CD4-positive, alpha-beta T cell treated with Interleukin-17A for 4 hours (primary cell): ENCODE results near the gene HBM.
A peak's percentile ranks its signal among the peaks of the same experiment; 100 is the strongest.
"Not testable (repeated sequence)": the region's sequence is repeated elsewhere in the genome, so short reads cannot be mapped to it uniquely, and the experiment has no call there.

Experiments used
- DNase-seq: peaks from one replicate; pipeline ENCODE4 v3.0.0-alpha.2; 2020; ENCODE audit warnings: mixed read lengths

HBM gene

GRCh38 chr16:170788-171187 lies 5.0 kb downstream of the HBM start:
- DNase-seq: no peak

- DNase-seq: not testable (repeated sequence)
These were observed 6.7 kb downstream of the HBM start, which contains the start of gene HBA2 for GRCh38 chr16:172374-172941. Gene HBA2 (plus strand): TSS chr16:172876. CDS start chr16:172913, 37 bp downstream.

GRCh38 chr16:173211-173854 lies 7.6 kb downstream of the HBM start:
- not testable (repeated sequence) for DNase-seq

GRCh38 chr16:173928-174769 lies 8.4 kb downstream of the HBM start:
- not testable (repeated sequence) for DNase-seq

DNA sequence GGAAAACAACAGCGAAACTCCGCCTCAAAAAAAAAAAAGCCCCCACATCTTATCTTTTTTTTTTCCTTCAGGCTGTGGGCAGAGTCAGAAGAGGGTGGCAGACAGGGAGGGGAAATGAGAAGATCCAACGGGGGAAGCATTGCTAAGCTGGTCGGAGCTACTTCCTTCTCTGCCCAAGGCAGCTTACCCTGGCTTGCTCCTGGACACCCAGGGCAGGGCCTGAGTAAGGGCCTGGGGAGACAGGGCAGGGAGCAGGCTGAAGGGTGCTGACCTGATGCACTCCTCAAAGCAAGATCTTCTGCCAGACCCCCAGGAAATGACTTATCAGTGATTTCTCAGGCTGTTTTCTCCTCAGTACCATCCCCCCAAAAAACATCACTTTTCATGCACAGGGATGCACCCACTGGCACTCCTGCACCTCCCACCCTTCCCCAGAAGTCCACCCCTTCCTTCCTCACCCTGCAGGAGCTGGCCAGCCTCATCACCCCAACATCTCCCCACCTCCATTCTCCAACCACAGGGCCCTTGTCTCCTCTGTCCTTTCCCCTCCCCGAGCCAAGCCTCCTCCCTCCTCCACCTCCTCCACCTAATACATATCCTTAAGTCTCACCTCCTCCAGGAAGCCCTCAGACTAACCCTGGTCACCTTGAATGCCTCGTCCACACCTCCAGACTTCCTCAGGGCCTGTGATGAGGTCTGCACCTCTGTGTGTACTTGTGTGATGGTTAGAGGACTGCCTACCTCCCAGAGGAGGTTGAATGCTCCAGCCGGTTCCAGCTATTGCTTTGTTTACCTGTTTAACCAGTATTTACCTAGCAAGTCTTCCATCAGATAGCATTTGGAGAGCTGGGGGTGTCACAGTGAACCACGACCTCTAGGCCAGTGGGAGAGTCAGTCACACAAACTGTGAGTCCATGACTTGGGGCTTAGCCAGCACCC lies 9.5 kb downstream of the HBM start:
- no peak for DNase-seq

DNA sequence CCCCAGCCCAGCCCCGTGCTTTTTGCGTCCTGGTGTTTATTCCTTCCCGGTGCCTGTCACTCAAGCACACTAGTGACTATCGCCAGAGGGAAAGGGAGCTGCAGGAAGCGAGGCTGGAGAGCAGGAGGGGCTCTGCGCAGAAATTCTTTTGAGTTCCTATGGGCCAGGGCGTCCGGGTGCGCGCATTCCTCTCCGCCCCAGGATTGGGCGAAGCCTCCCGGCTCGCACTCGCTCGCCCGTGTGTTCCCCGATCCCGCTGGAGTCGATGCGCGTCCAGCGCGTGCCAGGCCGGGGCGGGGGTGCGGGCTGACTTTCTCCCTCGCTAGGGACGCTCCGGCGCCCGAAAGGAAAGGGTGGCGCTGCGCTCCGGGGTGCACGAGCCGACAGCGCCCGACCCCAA lies 10.2 kb downstream of the HBM start:
- not testable (repeated sequence) for DNase-seq

DNA sequence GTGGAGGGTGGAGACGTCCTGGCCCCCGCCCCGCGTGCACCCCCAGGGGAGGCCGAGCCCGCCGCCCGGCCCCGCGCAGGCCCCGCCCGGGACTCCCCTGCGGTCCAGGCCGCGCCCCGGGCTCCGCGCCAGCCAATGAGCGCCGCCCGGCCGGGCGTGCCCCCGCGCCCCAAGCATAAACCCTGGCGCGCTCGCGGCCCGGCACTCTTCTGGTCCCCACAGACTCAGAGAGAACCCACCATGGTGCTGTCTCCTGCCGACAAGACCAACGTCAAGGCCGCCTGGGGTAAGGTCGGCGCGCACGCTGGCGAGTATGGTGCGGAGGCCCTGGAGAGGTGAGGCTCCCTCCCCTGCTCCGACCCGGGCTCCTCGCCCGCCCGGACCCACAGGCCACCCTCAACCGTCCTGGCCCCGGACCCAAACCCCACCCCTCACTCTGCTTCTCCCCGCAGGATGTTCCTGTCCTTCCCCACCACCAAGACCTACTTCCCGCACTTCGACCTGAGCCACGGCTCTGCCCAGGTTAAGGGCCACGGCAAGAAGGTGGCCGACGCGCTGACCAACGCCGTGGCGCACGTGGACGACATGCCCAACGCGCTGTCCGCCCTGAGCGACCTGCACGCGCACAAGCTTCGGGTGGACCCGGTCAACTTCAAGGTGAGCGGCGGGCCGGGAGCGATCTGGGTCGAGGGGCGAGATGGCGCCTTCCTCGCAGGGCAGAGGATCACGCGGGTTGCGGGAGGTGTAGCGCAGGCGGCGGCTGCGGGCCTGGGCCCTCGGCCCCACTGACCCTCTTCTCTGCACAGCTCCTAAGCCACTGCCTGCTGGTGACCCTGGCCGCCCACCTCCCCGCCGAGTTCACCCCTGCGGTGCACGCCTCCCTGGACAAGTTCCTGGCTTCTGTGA lies 11.0 kb downstream of the HBM start, which contains the start of gene HBA1:
TSS of gene HBA1 (plus strand) at position 204 of the 906 bp plus-strand sequence. CDS start at position 241, 37 bp downstream.
- not testable (repeated sequence) for DNase-seq

- no peak for DNase-seq
These were observed 11.6 kb downstream of the HBM start for GRCh38 chr16:177394-177822.

- DNase-seq: no peak
These were observed 12.3 kb downstream of the HBM start for GRCh38 chr16:177981-178667.

DNA sequence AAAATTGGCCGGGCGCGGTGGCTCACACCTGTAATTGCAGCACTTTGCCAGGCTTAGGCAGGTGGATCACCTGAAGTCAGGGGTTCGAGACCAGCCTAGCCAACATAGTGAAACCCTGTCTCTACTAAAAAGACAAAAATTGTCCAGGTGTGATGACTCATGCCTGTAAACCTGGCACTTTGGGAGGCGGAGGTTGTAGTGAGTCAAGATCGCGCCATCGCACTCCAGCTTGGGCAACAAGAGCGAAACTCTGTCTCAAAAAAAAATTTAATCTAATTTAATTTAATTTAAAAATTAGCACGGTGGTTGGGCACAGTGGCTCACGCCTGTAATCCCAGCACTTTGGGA lies 12.9 kb downstream of the HBM start:
- DNase-seq: no peak

GRCh38 chr16:179211-180092 lies 13.7 kb downstream of the HBM start:
- no peak for DNase-seq

- peak; percentile 52 for DNase-seq
These were observed 14.4 kb downstream of the HBM start, which contains the start of gene HBQ1 for GRCh38 chr16:180101-180675. Gene HBQ1 (plus strand): TSS chr16:180459. CDS start chr16:180487, 28 bp downstream.

GRCh38 chr16:180681-181564 lies 15.1 kb downstream of the HBM start:
- DNase-seq: peak; percentile 88

- no peak for DNase-seq
These were observed 15.8 kb downstream of the HBM start for GRCh38 chr16:181565-182021.

- DNase-seq: no peak
These were observed 17.2 kb downstream of the HBM start for GRCh38 chr16:183005-183404.

- DNase-seq: no peak
These were observed 19.4 kb downstream of the HBM start for GRCh38 chr16:185213-185612.

DNA sequence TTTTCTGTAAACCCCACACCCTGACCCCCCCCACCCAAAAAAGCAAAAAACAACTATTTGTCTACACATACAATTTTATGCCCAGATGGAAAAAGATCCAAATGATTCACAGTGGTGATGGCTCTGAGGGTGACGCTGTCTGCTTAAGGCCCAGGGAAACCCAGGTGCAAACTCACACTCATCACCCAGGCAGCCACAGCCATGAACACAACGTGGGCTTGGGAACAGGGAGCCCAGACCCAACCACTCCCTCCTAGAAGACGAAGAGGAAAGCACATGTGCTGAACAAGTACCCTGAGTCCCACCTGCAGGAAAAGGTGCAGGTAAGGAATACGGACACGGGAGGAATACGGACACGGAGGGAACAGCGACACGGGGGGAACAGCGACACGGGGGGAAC lies 19.9 kb downstream of the HBM start:
- DNase-seq: no peak

- DNase-seq: no peak
These were observed 21.6 kb downstream of the HBM start for GRCh38 chr16:187330-187729.
